NCI-H2227 (cell line): ENCODE measurements around the gene PRM2.
"Not testable (repeated sequence)": the region's sequence is repeated elsewhere in the genome, so short reads cannot be mapped to it uniquely, and the experiment has no call there.

ENCODE experiments used
- DNase-seq: peaks from one replicate; lab custom pipeline; 2025; ENCODE audit not compliant: unreplicated experiment; lab: John Stamatoyannopoulos, UW

The PRM2 gene

DNA sequence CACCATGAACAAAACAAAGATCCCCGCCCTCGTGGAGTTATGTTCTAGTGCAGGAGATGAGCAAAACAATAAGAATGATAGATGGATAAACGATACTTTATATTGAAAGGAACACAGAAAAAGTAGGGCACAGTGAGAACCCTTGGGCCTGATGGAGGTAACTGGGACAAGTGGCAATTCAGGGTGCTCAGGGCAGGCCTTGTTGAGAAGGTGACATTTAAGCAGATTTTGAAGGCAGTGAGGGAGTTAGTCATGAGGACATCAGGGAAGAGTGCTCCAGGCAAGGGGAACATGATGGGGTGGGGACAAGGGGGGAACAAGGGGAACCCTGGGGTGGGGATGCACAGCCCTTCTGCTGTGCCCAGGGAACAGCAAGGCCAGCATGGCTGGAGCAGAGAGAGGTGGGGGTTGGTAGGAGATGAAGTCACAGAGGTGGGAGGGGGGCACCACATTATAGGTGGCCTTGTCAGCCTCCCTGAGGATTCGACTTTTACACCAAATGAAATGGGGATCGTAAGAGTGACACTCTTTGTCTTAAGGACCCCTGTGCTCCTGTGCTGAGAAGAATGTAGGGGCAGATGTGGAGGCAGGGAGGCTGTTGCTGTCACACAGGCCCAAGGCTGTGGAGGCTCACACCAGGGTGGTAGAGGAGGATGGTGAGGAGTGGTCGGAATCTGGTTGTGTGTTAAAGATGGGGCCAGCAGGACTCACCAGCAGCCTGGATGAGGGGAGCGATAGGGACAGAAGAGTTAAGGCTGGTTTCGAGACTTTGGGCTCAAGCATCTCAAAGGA is 14.0 kb upstream of the PRM2 start:
- no peak for DNase-seq

DNA sequence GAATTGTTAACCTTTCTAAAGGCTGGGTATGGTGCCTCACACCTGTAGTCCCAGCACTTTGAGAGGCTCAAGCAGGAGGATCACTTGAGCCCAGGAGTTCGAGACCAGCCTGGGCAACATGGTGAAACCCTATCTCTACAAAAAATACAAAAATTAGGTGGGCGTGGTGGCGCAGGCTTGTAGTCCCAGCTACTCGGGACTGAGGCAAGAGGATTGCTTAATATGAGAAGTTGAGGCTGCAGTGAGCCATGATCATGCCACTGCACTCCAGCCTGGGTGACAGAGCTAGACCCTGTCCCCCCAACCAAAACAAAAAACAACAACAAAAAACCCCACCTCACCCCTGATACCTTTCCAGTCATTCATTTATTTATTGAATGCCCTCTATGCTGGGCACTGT is 13.4 kb upstream of the PRM2 start:
- not testable (repeated sequence) for DNase-seq

DNA sequence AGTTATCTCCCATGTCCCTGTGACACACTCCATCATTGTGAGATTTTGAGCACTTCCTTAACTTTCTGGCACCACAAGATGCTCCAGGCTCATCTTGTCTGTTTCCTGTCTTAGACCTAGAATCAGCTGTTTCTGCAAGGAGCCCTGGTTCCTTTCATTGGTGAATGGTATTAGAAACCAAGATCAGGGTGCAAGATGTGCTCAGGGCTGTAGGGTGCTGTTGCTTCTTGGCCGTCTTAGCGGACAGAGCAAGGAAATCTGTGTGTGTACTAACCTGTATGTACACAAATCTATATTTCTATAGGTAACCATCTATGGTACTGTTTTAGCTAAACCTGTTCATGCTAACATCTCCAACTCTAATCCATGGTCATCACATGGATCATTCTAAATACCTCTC is 12.9 kb upstream of the PRM2 start:
- DNase-seq: no peak

DNA sequence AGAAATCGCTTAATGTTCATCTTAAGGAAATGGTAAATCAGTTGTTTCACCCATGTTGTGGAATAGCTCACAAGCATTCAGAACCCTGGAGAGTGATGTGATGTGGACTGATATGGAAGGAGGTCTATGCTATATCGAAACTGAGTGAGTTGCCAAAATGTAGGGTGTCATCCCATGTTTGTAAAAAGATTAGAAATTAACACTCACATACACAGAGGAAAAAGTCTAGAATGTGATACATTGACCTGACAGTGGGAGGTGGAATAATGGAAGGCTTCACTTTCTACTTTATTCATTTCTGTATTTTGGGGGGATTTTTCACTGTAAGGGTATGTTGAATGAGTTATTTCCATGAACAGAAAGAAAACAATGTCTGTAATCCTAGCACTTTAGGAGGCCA is 9.6 kb upstream of the PRM2 start:
- no peak for DNase-seq

DNA sequence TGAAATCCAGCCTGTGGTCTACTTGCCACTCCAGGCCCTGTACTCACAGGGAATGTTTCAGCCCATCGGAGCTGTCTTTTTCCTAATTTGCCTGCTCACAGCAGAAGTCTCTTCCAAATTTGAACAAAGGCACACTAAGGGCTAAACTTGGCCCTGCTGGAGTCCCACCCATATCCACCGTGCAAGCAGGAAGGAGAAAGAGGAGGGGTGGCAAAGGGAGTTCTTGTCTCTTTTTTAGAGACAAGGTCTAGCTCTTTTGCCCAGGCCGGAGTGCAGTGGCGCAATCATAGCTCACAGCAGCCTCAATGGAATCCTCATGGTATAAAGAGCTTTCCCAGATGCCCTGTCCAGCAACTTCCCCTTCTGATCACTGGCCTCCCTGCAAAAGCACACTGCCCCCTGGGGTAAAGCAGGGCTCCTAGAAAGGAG is 7.6 kb upstream of the PRM2 start:
- DNase-seq: no peak

DNA sequence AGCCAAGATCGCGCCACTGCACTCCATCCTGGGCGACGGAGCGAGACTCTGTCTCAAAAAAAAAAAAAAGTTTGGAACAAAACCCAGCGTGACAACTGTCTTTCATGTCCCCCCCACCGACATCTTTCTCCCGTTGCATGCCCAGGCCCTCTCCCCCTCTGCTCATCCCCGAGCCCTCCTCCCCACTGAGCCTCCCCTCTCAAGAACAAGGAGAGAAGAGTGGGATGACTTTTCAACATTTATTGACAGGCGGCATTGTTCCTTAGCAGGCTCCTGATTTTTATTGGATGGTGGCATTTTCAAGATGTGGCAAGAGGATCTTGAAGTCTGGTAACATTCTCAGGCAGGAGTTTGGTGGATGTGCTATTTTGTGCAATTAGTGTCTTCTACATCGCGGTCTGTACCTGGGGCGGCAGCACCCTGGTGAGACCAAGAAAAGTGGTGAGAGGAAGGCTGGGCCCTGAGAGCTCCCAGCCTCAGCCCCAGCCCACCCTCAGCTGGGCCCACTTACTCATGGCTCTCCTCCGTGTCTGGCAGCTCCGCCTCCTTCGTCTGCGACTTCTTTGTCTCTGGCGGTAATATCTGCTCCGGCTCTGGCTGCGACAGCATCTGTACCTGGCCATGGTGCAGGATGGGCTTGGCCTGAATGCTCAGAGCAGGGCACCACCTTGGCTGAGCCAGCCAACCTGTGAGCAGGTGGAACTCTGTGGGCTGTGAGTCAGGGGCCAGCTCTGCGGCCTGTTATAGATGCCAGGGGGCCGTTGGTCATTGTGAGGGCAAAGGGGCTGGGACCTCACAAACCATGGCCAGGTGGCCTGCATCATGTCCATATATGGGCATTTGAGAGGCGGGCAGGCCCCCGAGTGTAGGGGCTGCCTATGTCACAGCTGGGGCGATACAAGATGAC is 4.6 kb upstream of the PRM2 start, which contains the start of gene PRM1:
Gene PRM1 (minus strand): TSS at position 715 of the 907 bp plus-strand sequence. CDS start 92 bp downstream, at position 623.
- no peak for DNase-seq

DNA sequence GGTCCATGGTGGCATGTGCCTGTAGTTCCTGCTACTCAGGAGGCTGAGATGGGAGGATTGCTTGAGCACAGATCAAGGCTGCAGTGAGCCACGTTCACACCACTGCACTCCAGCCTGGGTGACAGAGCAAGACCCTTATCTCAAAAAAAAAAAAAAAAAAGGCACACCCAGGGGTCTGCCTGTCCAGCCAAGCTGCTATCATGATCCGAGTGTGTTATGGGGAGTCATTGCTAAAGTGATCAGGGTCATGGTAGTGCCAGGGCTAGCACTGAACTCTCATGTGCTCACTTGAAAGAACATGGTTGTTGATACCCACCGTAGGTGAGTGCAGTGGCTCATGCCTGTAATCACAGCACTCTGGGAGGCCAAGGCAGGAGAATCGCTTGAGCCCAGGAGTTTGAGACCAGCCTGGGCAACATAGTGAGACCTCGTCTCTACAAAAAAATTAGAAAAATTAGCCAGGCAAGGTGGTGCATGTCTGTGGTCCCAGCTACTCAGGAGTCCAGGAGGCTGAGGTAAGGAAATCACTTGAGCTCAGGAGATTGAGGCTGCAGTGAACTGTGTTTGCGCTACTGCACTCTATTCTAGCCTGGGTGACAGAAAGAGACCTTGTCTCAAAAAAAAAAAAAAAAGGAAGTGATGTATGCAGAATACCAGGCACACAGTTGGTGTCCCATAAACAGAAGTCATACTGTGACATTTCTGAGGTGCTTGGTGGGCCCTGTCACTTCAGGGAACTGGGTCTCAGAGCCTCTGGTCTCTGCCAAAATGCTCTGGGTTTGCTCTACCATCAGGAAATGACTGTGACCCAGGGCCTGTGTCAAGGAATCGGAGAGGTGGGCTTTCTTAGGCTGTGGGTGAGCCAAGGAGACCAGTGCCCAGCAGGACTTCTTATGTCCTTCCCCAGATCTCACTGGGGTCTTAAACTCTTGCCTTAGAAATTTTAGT is 2.7 kb upstream of the PRM2 start:
- no peak for DNase-seq

DNA sequence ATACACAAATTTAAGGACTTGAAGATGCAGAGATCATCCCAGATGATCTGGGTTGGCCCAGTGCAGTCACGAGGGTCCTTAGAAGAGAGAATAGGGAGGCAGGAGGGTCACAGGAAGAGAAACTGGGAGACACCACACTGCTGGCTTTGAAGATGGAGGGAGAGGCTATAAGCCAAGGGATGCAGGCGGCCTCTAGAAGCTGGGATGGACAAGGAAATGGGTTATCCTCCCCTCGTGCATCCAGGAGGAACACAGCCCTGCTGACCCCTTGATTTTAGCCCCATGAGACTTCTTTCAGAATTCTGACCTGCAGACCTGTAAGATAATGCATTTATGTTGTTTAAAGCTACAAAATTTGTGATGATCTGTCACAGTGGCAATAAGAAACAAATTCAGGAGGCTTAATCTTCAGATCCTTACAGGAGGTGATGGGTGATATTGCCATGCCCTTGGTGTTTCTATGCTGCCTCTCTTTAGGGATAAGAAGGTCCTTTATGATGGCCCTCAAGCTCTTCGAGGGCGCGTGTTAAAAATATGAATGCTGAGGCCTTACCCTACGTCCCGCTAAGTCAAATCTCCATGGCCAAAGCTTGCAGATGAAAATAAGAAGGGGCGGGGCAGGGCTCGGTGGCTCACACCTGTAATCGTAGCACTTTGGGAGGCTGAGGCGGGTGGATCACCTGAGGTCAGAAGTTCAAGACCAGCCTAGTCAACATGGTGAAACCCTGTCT is 1.5 kb upstream of the PRM2 start:
- no peak for DNase-seq

DNA sequence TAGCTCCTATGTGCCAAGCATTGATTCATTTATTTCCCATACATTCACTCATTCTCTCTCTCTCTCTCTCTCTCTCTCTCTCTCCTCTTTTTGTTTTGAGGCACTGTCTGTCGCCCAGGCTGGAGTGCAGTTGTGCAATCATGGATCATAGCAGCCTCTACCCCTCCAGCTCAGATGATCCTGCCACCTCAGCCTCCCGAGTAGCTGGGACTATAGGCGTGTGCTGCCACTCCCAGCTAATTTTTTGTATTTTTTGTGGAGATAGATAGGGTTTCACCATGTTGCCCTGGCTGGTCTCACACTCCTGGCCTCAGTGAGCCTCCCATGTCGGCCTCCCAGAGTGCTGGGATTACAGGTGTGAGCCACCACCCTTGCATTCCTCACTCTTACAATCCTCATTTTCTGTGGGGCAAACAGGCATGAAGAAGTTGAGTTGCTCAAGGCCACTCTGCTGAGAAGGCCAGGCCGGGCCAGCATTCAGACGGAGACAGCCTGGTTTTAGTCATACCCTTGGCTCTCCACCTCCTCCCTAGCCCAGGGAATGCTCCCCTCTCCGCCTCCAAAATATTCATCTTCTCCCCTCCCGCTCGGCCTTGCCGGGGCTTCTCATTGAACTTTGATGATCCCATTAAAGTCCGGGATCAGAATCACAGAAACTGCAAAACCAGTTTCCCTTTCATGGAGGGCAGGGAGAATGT is 765 bp upstream of the PRM2 start:
- no peak for DNase-seq

DNA sequence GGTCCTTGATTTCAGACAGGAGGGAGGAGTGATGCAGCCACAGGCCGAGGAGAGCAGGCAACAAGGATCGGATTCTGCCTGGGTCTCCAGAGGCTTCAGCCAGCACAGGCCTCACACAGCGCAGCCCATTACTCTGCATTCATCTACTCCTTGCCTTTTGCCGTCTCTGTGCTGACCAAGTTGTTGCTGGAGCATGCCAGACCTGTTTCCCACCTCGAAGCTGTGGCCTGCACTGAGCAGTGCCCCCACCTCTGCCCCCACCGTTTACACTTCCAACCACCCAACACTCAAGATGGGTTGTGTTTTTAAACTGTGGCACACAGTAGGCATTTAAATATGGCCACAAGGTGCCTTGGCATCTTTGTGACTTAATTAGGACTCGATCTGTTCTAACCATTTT is 1.3 kb downstream of the PRM2 start:
- no peak for DNase-seq

DNA sequence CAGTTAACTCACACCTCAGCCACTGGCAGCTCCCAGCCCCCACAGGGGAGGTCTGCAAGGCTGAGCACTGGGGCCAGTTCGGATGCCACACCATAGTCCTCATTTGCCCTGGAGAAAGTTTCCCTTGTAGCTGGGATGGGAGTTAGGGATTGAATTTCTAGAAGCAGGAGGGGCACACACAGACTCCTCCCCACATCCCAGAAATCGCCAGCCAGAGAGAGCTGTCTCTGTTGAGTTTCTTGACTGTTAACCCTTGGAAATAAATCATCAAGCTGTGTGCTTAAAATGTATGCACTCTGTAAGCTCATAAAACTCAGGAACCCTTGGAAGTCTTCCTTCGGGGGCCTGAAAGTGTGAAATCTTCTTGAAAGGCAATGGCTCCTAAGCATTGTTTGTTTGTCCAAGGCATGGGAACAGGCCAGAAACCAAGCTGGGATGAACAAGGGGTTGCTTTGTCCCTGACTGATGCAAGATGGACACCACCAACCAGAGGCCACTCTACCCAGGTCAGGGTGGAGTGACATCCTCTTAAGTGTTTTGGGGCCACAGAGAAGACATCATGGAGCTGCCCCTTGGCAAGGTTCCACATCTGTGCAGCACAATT is 2.5 kb downstream of the PRM2 start:
- DNase-seq: no peak

DNA sequence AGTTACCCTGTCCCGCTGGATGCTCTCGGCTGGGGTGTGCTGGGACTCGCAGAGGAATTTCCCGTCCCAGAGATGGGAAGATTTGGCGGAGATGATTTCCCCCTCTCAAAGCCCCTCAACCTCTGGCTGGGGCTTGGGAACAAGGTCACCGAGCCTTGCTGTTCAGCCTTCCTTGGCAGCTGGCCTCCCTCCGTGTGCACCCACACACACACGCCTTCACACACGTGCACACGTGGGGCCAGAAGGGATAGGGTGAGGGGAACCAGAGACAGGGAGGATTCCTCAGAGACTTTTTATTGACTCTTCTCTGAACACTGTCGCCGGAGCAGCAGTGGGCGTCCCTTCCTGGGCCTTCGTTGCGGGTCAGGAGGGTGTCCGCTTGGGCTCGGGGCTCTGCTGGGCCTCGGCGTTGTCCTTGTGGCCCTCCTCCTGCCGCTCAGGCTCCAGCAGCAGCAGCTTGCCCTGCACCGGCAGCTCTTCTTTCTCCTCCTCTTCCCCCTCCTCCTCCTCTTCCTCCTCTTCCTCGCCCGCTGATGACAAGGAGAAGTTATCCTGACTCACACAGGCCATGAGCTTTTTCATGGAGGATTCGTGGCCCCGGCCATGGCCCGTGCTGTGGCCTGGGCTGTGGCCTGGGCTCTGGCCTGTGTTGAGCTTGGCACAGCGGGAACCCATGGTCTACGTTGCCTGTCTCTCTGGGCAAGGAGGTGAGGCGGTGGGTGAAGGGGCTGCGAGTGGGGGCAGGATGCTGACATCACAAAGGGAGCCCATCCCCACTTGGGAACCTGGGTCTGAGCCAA is 3.2 kb downstream of the PRM2 start, which contains the start of gene PRM3:
Gene PRM3 (minus strand): TSS at position 709 of the 800 bp plus-strand sequence. CDS start 34 bp downstream, at position 675.
- no peak for DNase-seq

DNA sequence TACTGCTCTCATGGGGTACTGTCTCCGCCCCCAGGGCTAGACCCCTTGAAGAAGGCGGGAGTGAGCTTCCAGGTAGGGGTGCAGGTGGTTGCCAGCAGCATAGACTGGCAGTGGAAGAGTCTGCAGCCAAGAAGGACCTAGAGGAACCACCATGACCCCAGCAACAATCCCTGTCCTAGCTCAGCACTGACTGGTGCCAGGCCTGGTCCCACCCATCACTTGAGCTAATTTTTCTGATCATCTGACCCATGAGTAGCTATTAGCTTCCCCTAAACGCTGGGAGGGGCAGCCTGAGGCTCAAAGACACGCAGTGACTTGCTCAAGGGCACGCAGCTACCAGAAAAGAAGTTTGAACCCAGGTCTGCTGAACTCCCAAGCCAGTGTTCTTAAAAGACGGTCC is 3.8 kb downstream of the PRM2 start:
- no peak for DNase-seq

DNA sequence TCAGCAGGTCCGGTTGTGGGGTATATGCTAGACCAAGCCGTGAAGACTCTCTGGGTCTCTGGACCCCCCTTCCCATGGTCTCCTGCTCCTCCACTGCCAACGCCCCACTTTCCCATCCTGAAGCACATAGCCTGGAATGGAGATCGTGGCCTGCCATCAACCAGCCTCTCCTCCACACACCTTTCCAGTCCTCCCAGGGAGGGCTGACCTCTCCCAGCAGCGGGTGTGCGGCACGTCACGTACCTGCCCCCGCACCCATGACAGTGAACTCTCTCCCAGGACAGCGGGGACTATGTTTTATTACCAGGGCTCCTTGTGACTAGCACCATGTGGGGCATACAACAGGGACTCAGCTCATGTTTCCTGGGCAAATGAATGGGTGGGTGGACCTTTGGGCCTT is 4.7 kb downstream of the PRM2 start:
- DNase-seq: no peak

DNA sequence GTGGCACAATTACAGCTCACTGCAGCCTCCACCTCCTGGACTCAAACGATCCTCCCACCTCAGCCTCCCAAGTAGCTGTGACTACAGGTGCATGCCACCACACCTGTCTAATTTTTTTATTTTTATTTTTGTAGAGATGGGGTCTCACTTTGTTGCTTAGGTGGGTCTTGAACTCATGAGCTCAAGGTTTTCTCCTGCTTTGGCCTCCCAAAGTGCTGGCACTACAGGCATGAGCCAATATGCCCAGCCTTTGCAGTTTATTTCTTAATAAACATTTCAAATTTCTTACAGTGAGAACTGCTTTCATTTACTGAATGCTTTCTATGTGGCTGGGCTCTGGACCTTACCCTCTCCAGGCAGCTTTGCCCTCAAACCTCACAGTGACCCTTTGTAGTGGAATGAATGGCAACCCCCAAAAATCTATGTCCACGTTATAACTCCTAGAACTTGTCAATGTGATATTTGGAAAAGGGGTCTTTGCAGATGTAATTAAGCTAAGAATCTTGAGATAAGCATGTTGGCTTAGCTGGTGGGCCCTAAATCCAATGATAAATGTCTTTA is 5.6 kb downstream of the PRM2 start:
- no peak for DNase-seq

DNA sequence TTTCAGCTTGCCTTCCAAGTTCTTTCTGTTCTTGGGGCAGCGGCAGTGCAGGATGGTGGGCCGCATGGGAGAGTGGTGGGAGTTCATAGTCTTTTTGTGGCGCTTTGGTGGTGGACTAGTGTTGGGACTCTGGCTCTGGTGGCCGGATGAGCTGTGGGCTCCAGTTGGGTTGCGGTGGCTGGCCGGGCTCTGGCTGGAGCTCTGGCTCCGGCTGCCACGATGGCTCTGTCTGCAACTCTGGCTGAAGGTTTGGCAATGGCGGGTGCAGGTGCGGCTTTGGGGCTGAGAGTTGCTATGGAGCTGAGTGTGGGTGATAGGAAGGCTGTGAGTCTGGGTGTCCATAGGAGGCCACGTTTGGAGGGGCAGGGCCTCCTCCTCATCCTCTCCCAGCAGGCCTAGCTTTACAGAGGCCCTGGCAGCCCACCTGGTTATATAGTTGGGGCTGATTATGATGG is 7.3 kb downstream of the PRM2 start, which contains the start of gene TNP2:
Gene TNP2 (minus strand): TSS at position 405 of the 455 bp plus-strand sequence. CDS start 63 bp downstream, at position 342.
- no peak for DNase-seq

DNA sequence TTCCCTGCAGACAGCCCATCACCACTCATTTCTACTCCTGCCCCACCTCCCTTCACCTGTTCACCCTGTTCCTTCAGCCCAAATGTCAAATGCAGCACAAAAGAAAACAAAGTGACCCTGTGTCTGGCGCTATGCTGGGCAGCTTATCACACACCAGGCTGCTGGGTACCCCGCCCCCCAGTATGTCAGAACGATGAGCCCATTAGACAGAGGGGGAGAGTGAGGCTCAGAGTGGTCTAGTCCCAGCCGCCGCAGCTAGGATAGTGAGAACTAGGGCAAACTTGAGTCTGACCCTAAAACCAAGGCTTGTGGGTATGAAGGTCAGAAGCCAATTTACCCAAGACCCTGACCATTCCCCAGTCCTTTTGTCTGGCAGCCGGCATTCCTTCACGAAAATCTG is 11.2 kb downstream of the PRM2 start:
- no peak for DNase-seq
